ENCODE results near the gene CLBA1.
"Not testable (repeated sequence)": the region's sequence is repeated elsewhere in the genome, so short reads cannot be mapped to it uniquely, and the experiment has no call there.

The CLBA1 gene

DNA sequence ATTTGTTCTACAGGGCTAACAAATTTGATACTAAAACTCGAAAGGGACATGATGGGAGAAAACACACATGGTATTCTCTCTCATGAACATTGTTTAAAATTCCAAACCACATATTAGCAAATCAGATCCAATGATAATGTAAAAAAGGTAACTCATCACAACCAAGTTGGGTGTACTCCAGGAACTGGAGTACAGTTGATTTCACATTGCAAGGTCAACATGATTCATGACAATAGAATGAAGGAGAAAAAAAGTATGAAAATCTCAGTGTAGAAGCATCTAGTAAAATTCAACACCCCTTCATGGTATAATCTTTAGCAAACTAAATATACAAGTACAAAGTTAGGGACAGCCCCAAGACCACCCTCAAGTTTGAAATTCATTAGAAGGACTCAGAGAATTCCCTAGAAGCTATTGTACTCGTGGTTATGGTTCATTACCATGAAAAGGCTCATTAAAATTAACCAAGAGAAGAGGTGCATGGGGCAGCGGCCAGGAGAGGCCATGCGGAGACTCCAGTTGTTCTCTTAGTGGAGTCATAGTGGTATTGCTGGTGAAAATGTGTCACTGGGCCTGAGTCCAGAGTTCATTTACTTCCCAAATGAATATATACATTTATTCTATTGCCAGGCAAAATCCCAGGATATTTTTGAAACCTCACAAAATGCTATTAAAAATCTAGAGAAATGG, 38.3 kb downstream of the CLBA1 start:
- no peak for DNase-seq (ENCODE audit: extremely low read depth, insufficient read length)
- H3K4me3 ChIP-seq (replicated peaks; ENCODE audit: low read depth, low read length) = peak overlapping the region; percentile 13; the same call in 1 of the 2 replicates
- no peak for TF ChIP-seq CTCF (IDR thresholded peaks at IDR 0.05; ENCODE audit: insufficient read depth, low read length, poor library complexity, severe bottlenecking)
- H3K36me3 ChIP-seq (ENCODE audit: control insufficient read depth, insufficient read depth, low read length) = no peaks in the 10 kb centered on the region; the same call in 1 of the 2 replicates
- no peaks in the 10 kb centered on the region for H3K27me3 ChIP-seq (replicated peaks; ENCODE audit: control insufficient read depth, insufficient read depth, low read length)

GRCh38 chr14:105025429-105025828, 39.8 kb downstream of the CLBA1 start:
- TF ChIP-seq CTCF (IDR thresholded peaks at IDR 0.05; ENCODE audit: insufficient read depth, low read length, poor library complexity, severe bottlenecking) = no peak
- Histone ChIP-seq H3K27me3 (replicated peaks; ENCODE audit: control insufficient read depth, insufficient read depth, low read length) (no peaks in the 10 kb centered on the region), H3K4me3 (replicated peaks; ENCODE audit: low read depth, low read length) (no peak overlapping the region), H3K36me3 (ENCODE audit: control insufficient read depth, insufficient read depth, low read length) (no peaks in the 10 kb centered on the region; the same call in 1 of the 2 replicates)
- DNase-seq (ENCODE audit: extremely low read depth, insufficient read length) = no peak

DNA sequence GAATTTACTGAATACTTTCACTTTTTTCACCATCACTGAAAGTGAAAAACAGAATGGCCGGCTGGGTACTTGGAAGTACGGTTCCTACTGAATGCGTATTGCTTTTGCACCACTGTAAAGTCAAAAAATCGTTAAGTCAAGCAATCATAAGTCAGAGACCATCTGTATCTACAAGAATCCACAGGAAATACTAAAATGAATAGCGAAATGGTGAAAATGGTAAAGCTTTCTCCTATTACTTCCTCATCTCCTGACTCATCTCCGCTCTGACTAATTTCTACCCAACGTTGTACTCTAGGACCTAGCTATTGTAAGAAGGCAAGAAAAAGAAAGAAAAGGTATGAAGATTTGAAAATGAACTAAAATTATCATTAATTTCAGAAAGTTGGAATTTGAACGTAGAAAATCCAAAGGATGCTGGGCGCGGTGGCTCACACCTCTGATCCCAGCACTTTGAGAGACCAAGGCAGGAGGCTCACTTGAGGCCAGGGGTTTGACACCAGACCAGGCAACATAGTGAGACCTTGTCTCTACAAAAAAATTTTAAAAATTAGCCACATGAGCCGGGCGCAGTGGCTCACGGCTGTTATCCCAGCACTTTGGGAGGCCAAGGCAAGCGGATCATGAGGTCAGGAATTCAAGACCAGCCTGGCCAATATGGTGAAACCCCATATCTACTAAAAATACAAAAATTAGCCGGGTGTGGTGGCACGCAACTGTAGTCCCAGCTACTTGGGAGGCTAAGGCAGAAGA, 40.6 kb downstream of the CLBA1 start:
- TF ChIP-seq CTCF (IDR thresholded peaks at IDR 0.05; ENCODE audit: insufficient read depth, low read length, poor library complexity, severe bottlenecking) = no peak
- Histone ChIP-seq H3K27me3 (replicated peaks; ENCODE audit: control insufficient read depth, insufficient read depth, low read length) (no peaks in the 10 kb centered on the region), H3K4me3 (replicated peaks; ENCODE audit: low read depth, low read length) (peak overlapping the region; percentile 15), H3K36me3 (ENCODE audit: control insufficient read depth, insufficient read depth, low read length) (no peaks in the 10 kb centered on the region; the same call in 1 of the 2 replicates)
- DNase-seq (ENCODE audit: extremely low read depth, insufficient read length) = peak; percentile 81

- Histone ChIP-seq H3K4me3 (replicated peaks; ENCODE audit: low read depth, low read length) (no peak overlapping the region), H3K36me3 (ENCODE audit: control insufficient read depth, insufficient read depth, low read length) (no peaks in the 10 kb centered on the region; the same call in 1 of the 2 replicates), H3K27me3 (replicated peaks; ENCODE audit: control insufficient read depth, insufficient read depth, low read length) (no peaks in the 10 kb centered on the region)
- DNase-seq (ENCODE audit: extremely low read depth, insufficient read length) = no peak
- TF ChIP-seq CTCF (IDR thresholded peaks at IDR 0.05; ENCODE audit: insufficient read depth, low read length, poor library complexity, severe bottlenecking) = no peak
Observed at GRCh38 chr14:105026802-105027563, 41.4 kb downstream of the CLBA1 start.

GRCh38 chr14:105027718-105028117, 42.1 kb downstream of the CLBA1 start:
- not testable (repeated sequence) for DNase-seq (ENCODE audit: extremely low read depth, insufficient read length); H3K36me3 ChIP-seq (ENCODE audit: control insufficient read depth, insufficient read depth, low read length); H3K27me3 ChIP-seq (replicated peaks; ENCODE audit: control insufficient read depth, insufficient read depth, low read length); H3K4me3 ChIP-seq (replicated peaks; ENCODE audit: low read depth, low read length)
